ENCODE measurements around the gene TBL1X. TPM values are rescaled to one million over a fixed set of nuclear protein-coding genes. Genes with fewer than 3 reads are reported as not detected.
A peak's percentile ranks its signal among the peaks of the same experiment; 100 is the strongest.

TBL1X gene
- total RNA-seq, 6 experiments from 2014 or later: 34.4 to 53.2 (median 44.9) TPM

DNA sequence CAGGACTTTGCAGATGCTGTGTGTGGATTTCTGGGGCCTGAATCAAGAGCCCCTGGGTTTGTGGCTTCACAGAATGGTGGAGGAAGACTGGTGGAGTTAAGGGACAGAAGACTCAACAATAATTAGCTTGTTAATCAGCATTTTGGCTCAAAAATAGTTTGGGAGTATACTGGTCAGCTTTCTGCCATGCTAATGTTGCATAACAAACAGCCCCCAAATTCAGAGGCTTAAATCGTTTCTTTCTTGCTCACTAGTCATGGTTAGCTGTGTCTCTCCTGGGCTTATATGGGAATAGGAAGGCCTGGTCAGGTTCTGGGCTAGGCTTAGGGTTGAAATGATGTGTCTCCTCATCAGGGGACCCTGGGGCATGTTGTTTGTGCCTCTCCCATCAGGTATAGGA lies 24.4 kb downstream of the TBL1X start:
- Mint-ChIP-seq H3K27me3 (ENCODE audit: insufficient read depth) (no peaks in the 10 kb centered on the region; the same call in 1 of the 2 replicates), H3K36me3 (ENCODE audit: low read depth) (no peaks in the 10 kb centered on the region), H3K4me1 (ENCODE audit: low read depth) (peaks cover 24% of the 10 kb centered on the region), H3K27ac (no peak overlapping the region), H3K4me3 (no peak overlapping the region), H3K9me3 (no peaks in the 10 kb centered on the region)
- TF ChIP-seq, protein P1, sequence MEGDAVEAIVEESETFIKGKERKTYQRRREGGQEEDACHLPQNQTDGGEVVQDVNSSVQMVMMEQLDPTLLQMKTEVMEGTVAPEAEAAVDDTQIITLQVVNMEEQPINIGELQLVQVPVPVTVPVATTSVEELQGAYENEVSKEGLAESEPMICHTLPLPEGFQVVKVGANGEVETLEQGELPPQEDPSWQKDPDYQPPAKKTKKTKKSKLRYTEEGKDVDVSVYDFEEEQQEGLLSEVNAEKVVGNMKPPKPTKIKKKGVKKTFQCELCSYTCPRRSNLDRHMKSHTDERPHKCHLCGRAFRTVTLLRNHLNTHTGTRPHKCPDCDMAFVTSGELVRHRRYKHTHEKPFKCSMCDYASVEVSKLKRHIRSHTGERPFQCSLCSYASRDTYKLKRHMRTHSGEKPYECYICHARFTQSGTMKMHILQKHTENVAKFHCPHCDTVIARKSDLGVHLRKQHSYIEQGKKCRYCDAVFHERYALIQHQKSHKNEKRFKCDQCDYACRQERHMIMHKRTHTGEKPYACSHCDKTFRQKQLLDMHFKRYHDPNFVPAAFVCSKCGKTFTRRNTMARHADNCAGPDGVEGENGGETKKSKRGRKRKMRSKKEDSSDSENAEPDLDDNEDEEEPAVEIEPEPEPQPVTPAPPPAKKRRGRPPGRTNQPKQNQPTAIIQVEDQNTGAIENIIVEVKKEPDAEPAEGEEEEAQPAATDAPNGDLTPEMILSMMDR (IDR thresholded peaks at IDR 0.05): no peak
- DNase-seq: no peak

DNA sequence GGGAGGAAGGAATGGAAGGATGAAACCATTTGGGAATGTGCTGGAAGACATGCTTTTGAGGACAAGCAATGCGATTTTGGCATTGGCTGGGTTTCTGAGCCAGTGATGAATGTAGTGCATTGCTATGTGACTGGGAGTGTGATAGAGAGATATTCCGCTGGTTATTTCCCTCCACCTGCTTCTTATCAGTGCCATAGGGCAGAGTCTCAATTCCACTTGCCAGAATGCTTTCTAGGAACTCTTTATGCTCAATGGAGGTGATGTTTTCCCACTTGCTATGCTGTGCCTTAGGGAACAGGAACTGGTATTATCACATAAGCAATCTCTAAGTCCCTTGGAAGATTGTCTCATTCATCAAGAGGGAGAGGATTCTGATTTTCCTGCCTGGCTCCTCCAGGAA lies 28.0 kb downstream of the TBL1X start:
- DNase-seq: no peak
- Mint-ChIP-seq H3K27me3 (ENCODE audit: insufficient read depth) (peaks cover 1% of the 10 kb centered on the region), H3K4me1 (ENCODE audit: low read depth) (peaks cover 16% of the 10 kb centered on the region), H3K36me3 (ENCODE audit: low read depth) (no peaks in the 10 kb centered on the region), H3K9me3 (no peaks in the 10 kb centered on the region), H3K4me3 (no peak overlapping the region), H3K27ac (no peak overlapping the region; the same call in 1 of the 2 replicates)
- TF ChIP-seq, protein P1 (IDR thresholded peaks at IDR 0.05): no peak

DNA sequence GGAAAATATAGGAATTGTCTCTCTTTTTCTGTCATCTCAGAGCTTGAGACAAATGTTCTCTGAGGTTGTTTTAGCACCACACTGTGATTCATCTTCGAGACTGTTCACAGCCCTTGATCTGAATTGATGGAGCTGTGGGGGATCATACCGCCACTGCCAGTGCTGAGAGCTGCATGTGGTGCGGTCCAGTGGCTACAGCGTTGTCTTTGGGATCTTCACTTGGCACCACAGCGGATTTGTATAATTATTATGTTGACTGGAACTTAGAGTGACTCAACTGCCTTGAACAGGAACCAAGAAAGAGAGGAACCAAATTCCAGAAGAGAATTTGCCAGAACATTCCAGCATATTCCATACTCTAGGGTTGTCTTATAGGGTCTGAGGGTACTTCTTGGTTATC lies 29.1 kb downstream of the TBL1X start:
- Mint-ChIP-seq H3K36me3 (ENCODE audit: low read depth) (0 out of 2 replicates have a peak, but pooled peaks cover under 1% of the 10 kb centered on the region), H3K27me3 (ENCODE audit: insufficient read depth) (peaks cover 1% of the 10 kb centered on the region), H3K27ac (no peak overlapping the region), H3K4me3 (no peak overlapping the region), H3K9me3 (no peaks in the 10 kb centered on the region), H3K4me1 (ENCODE audit: low read depth) (peaks cover 16% of the 10 kb centered on the region)
- TF ChIP-seq, protein P1 (IDR thresholded peaks at IDR 0.05): no peak
- DNase-seq: no peak

DNA sequence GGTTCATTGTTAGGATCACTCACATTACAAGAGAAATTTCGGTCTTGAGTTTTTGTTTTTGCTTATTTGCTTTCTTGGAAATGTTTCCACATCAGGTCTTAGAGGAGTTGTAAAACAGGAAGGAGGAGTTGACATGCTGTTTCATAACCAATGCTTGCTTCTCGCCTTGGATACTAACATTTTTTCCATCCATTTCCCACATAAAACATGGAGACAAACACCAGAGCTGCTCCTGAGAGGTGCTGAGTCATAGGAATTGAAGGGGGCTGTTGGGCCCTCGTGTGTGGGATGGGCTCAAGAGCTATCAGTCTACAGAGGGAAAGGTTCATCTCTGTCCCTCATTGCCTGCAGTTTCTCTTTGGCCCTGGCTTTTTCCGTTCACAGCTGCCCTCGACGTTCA lies 29.9 kb downstream of the TBL1X start:
- Mint-ChIP-seq H3K4me1 (ENCODE audit: low read depth) (peaks cover 16% of the 10 kb centered on the region), H3K27me3 (ENCODE audit: insufficient read depth) (peaks cover 1% of the 10 kb centered on the region), H3K9me3 (no peaks in the 10 kb centered on the region), H3K36me3 (ENCODE audit: low read depth) (peaks cover 5% of the 10 kb centered on the region; the same call in 1 of the 2 replicates), H3K4me3 (no peak overlapping the region), H3K27ac (peak overlapping the region; percentile 26; the same call in 1 of the 2 replicates)
- TF ChIP-seq, protein P1 (IDR thresholded peaks at IDR 0.05): no peak
- DNase-seq: no peak

DNA sequence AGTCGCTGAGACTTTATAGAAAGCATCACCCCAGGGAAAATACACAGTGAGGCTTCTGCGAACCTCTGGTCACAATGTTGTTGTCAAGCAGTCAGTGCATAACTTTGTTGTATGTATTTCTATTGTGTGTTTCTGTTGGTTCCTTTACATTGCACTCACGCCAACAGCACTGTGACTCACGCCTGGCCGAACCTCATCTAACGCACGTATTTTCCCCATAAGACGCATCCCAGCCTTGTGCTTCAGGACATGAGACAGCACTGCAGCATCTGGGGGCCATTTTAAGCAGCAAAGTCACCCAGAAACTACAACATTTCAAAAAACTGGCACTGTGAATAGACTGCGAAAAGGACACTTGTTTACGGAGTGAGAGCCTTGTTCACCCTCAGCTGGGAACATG lies 30.6 kb downstream of the TBL1X start:
- Mint-ChIP-seq H3K9me3 (no peaks in the 10 kb centered on the region), H3K4me1 (ENCODE audit: low read depth) (peaks cover 16% of the 10 kb centered on the region), H3K27ac (no peak overlapping the region), H3K36me3 (ENCODE audit: low read depth) (peaks cover 5% of the 10 kb centered on the region; the same call in 1 of the 2 replicates), H3K4me3 (no peak overlapping the region), H3K27me3 (ENCODE audit: insufficient read depth) (peaks cover 1% of the 10 kb centered on the region)
- TF ChIP-seq, protein P1 (IDR thresholded peaks at IDR 0.05): no peak
- DNase-seq: no peak

DNA sequence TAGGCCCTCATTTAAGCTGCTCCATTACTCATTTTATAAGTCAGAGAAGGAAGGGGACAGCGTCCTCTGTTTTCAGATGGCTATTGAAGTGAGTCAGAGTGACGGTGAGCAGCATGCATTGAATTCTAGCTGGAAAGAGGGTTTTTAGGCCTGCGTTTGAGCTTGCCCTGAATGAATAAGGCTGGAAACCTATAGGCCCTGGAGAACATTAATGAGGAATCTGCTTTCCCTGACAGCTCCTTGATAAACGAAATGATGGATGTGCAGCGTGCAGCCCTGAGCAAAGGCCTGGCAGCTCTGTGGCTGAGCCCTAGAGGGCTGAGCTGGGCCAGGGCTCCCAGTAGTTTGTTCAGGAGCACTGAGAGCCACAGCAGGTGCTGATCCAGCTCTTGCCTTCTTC lies 33.4 kb downstream of the TBL1X start:
- no peaks in the 10 kb centered on the region for H3K9me3 Mint-ChIP-seq
- TF ChIP-seq, protein P1 (IDR thresholded peaks at IDR 0.05): no peak
- peaks cover 16% of the 10 kb centered on the region; the same call in 1 of the 2 replicates for H3K36me3 Mint-ChIP-seq (ENCODE audit: low read depth)
- peaks cover 1% of the 10 kb centered on the region for H3K27me3 Mint-ChIP-seq (ENCODE audit: insufficient read depth)
- no peak overlapping the region for H3K4me3 Mint-ChIP-seq
- H3K4me1 Mint-ChIP-seq (ENCODE audit: low read depth): peaks cover 5% of the 10 kb centered on the region; the same call in 1 of the 2 replicates
- H3K27ac Mint-ChIP-seq: no peak overlapping the region
- DNase-seq: no peak
